Endothelial cell of umbilical vein (primary cell): ENCODE results near the gene NRDC. TPM values are rescaled to one million over a fixed set of nuclear protein-coding genes. Genes with fewer than 3 reads are reported as not detected.

Source experiments
- BruUV-seq: library from RNA; stranded (reverse); fragments of 400-500 nt; replicated peaks from 2 replicates; lab custom pipeline; 2021; lab: Mats Ljungman, UMichigan
- CTCF ChIA-PET: fragments of 300-600, 350-600 bp; sonication (Branson Sonifier 250); formaldehyde crosslinking; loops from one replicate; lab custom pipeline; 2021; ENCODE audit warnings: antibody characterized with exemption, inconsistent platforms; lab: Charles Lee
- POLR2A ChIA-PET: fragments of 300-600, 350-600 bp; sonication (Branson Sonifier 250); formaldehyde crosslinking; loops from one replicate; lab custom pipeline; 2021; ENCODE audit warnings: antibody characterized with exemption, inconsistent platforms; lab: Charles Lee
- DNase-seq: peaks from one replicate; pipeline ENCODE4 v3.0.0-alpha.2; 2011; ENCODE audit warnings: low read depth, low spot score
- FAIRE-seq: peaks from 2 replicates; lab custom pipeline; 2011; peaks lifted over from hg19 to GRCh38; lab: Jason Lieb, UNC
- H2AFZ ChIP-seq: 2 replicates; pipeline ENCODE4 v1.6.0; 2012; ENCODE audit warnings: low read depth, low read length, control low read depth, inconsistent platforms
- H3K27ac ChIP-seq: 2 replicates; pipeline ENCODE4 v1.5.1; 2011; ENCODE audit warnings: low read depth, mild to moderate bottlenecking, control low read depth, low read length, moderate library complexity; ENCODE audit not compliant: insufficient read depth
- H3K27me3 ChIP-seq, 2 experiments: 2 replicates each; pipeline versions ENCODE4 v1.6.0 to v1.6.1; 2011; ENCODE audit warnings: low read length in 2 of 2, mixed read lengths in 1 of 2; ENCODE audit not compliant: control insufficient read depth in 2 of 2, insufficient read depth in 2 of 2
- H3K36me3 ChIP-seq, 2 experiments: 2 replicates in 1 of 2; 3 replicates in 1 of 2; pipeline ENCODE4 v1.5.1; 2011; ENCODE audit warnings: low read length in 2 of 2, mild to moderate bottlenecking in 1 of 2, moderate library complexity in 1 of 2; ENCODE audit not compliant: control insufficient read depth in 2 of 2, insufficient read depth in 2 of 2; ENCODE audit errors: extremely low read depth in 1 of 2
- H3K4me1 ChIP-seq: 3 replicates; pipeline ENCODE4 v1.5.1; 2011; ENCODE audit warnings: mild to moderate bottlenecking, low read length; ENCODE audit not compliant: control insufficient read depth, insufficient read depth; ENCODE audit errors: extremely low read depth
- H3K4me2 ChIP-seq: 2 replicates; pipeline ENCODE4 v1.6.1; 2011; ENCODE audit warnings: low read length, control low read depth, mixed read lengths; ENCODE audit not compliant: insufficient read depth
- H3K4me3 ChIP-seq, 3 experiments: fragments of 200-600 bp in 1 of 3; sonication (generic), shearing (Covaris generic) in 1 of 3; replicated peaks in 1 of 3; 2 replicates each; pipeline ENCODE4 v1.5.1; 2011 to 2016; ENCODE audit warnings: control low read depth in 3 of 3, low read length in 3 of 3, mild to moderate bottlenecking in 2 of 3, inconsistent platforms in 1 of 3, low read depth in 1 of 3, moderate library complexity in 1 of 3; ENCODE audit not compliant: insufficient read depth in 1 of 3
- H3K79me2 ChIP-seq: 2 replicates; pipeline ENCODE4 v1.6.0; 2012; ENCODE audit warnings: low read length, inconsistent platforms; ENCODE audit not compliant: control insufficient read depth, insufficient read depth
- H3K9ac ChIP-seq: replicated peaks from 2 replicates; pipeline ENCODE3; 2011; ENCODE audit warnings: low read length, control low read depth; ENCODE audit not compliant: insufficient read depth; ENCODE audit errors: extremely low read depth
- H3K9me1 ChIP-seq: replicated peaks from 3 replicates; pipeline ENCODE4 v1.6.0; 2011; ENCODE audit warnings: mild to moderate bottlenecking, low read length; ENCODE audit not compliant: control insufficient read depth, insufficient read depth; ENCODE audit errors: extremely low read depth
- H3K9me3 ChIP-seq: replicated peaks from 2 replicates; pipeline ENCODE4 v1.5.1; 2012; ENCODE audit warnings: low read length, inconsistent platforms; ENCODE audit not compliant: control insufficient read depth, insufficient read depth
- H4K20me1 ChIP-seq: replicated peaks from 2 replicates; pipeline ENCODE3; 2011; ENCODE audit warnings: mild to moderate bottlenecking, low read length; ENCODE audit not compliant: control insufficient read depth, insufficient read depth; ENCODE audit errors: extremely low read depth
- CTCF ChIP-seq, 2 donors: IDR thresholded peaks; 1 replicate in 1 of 2; 2 replicates in 1 of 2; pipeline ENCODE4 v1.5.1; 2011; ENCODE audit warnings: low read length in 2 of 2, mild to moderate bottlenecking in 2 of 2, moderate library complexity in 2 of 2, control low read depth in 1 of 2, inconsistent platforms in 1 of 2, low read depth in 1 of 2; ENCODE audit not compliant: insufficient read depth in 1 of 2; ENCODE audit errors: extremely low read depth in 1 of 2
- EZH2 ChIP-seq: IDR thresholded peaks from 2 replicates; pipeline ENCODE4 v1.6.1; 2012; ENCODE audit warnings: borderline replicate concordance, low read depth, mild to moderate bottlenecking, moderate library complexity, low read length, inconsistent platforms; ENCODE audit not compliant: severe bottlenecking
- FOS ChIP-seq: IDR thresholded peaks from 2 replicates; pipeline ENCODE4 v1.6.1; 2011; ENCODE audit warnings: mild to moderate bottlenecking, low read length, moderate library complexity, borderline replicate concordance; ENCODE audit not compliant: insufficient read depth
- GATA2 ChIP-seq: IDR thresholded peaks from 2 replicates; pipeline ENCODE4 v1.7.0; 2011; ENCODE audit warnings: low read depth, mild to moderate bottlenecking, moderate library complexity, mixed read lengths, low read length; ENCODE audit not compliant: insufficient read length, insufficient read depth
- JUN ChIP-seq: IDR thresholded peaks from 2 replicates; pipeline ENCODE4 v1.6.1; 2011; ENCODE audit warnings: borderline replicate concordance, low read depth; ENCODE audit not compliant: insufficient read length, insufficient read depth
- MAX ChIP-seq: IDR thresholded peaks from 2 replicates; pipeline ENCODE4 v1.6.1; 2011; ENCODE audit not compliant: insufficient read depth, insufficient read length
- POLR2AphosphoS5 ChIP-seq: IDR thresholded peaks from 2 replicates; pipeline ENCODE4 v1.6.1; 2012; ENCODE audit warnings: low read depth, mild to moderate bottlenecking, control low read depth, low read length, moderate library complexity; ENCODE audit not compliant: insufficient read depth
- dilution Hi-C: fragments of 300-500 bp; cut with MboI; formaldehyde crosslinking; loops from one replicate; pipeline ENCODE4 v1.15.0; 2019; ENCODE audit warnings: low sequenced_read_pairs; ENCODE audit not compliant: extremely low pct_ligation_motif_present
- intact Hi-C: fragments of 100-400 bp; cut with micrococcal nuclease; formaldehyde crosslinking; loops from one replicate; pipeline ENCODE4 v1.10.0; 2022
- polyA plus RNA-seq, 4 experiments: library from polyadenylated mRNA; depleted of rRNA in 3 of 4; stranded (reverse) in 3 of 4; unstranded in 1 of 4; fragments of >200 nt; gene quantifications; 2 replicates each; pipeline versions ENCODE4 v1.2.1 to v1.2.3, GENCODE V29; 2011 to 2012; ENCODE audit warnings: missing spikeins in 1 of 4
- total RNA-seq: library from RNA; stranded (reverse); gene quantifications from 2 replicates; pipeline ENCODE4 v1.2.3, GENCODE V29; 2021

Gene NRDC
- total and polyA plus RNA-seq, 2 donors (not counting 3 experiments of a cell fraction or from before 2014, with no cell fraction given) = 41.8 to 146 TPM

- TSS peak; percentile 12 for BruUV-seq
- dilution Hi-C loops = no loop called here
- POLR2A ChIA-PET = no interaction called here
- H3K4me2 ChIP-seq = no peak overlapping the region
- no peak for FAIRE-seq
- H4K20me1 ChIP-seq = no peaks in the 10 kb centered on the region
- H3K4me3 ChIP-seq = no peak overlapping the region
- DNase-seq = no peak
- no peaks in the 10 kb centered on the region for H3K79me2 ChIP-seq
- H3K4me1 ChIP-seq = peaks cover 20% of the 10 kb centered on the region
- intact Hi-C loops = no loop called here
- H2AFZ ChIP-seq = no peak overlapping the region
- H3K9ac ChIP-seq = no peak overlapping the region
- TF ChIP-seq CTCF (IDR thresholded peaks at IDR 0.05; ENCODE audit: extremely low read depth in 1 of 2, insufficient read depth in 1 of 2, low read depth in 1 of 2, low read length in 2 of 2) (no peak), EZH2 (no peak), GATA2 (no peak), JUN (no peak), POLR2AphosphoS5 (no peak), FOS (no peak), MAX (no peak)
- H3K9me1 ChIP-seq = no peaks in the 10 kb centered on the region
- peaks cover 3 to 9% of the 10 kb centered on the region in 2 experiments for H3K36me3 ChIP-seq
- no peak overlapping the region for H3K27ac ChIP-seq
- no peaks in the 10 kb centered on the region for H3K27me3 ChIP-seq
- CTCF ChIA-PET = no interaction called here
- no peaks in the 10 kb centered on the region for H3K9me3 ChIP-seq
These were observed 126.2 kb downstream of the NRDC start for GRCh38 chr1:51752073-51752948.
